ENCODE measurements around the gene CSTA. TPM values are rescaled to one million over a fixed set of nuclear protein-coding genes. Genes with fewer than 3 reads are reported as not detected.

The CSTA gene
- total RNA-seq, 2 donors from 2014 or later, result 1.1 to 2.6 TPM

GRCh38 chr3:122305818-122306621, 19.0 kb upstream of the CSTA start:
- H3K4me1 ChIP-seq, result no peaks in the 10 kb centered on the region
- no peak overlapping the region for H3K27ac ChIP-seq
- H3K4me3 ChIP-seq, result no peak overlapping the region
- no peaks in the 10 kb centered on the region for H3K9me3 ChIP-seq
- DNase-seq (ENCODE audit: low spot score), result no peak
- no peaks in the 10 kb centered on the region for H3K27me3 ChIP-seq
- no peaks in the 10 kb centered on the region for H3K36me3 ChIP-seq
- TF ChIP-seq CTCF (IDR thresholded peaks at IDR 0.05), result no peak

DNA sequence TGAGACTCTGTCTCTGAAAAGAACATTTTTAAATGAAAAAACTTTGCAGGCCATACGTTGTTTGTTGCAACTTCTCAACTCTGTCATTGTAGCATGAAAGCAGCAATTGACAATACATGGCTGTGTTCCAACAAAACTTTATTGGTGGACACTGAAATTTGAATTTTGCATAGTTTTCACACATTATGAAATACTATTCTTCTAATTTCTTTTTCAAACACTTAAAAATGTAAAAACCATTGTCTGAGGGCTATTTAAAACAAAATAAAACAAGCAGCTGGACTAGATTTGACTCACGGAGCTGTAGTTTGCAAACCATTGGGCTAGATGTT, 18.5 kb upstream of the CSTA start:
- no peak overlapping the region for H3K27ac ChIP-seq
- no peaks in the 10 kb centered on the region for H3K4me1 ChIP-seq
- H3K4me3 ChIP-seq, result no peak overlapping the region
- TF ChIP-seq CTCF (IDR thresholded peaks at IDR 0.05), result no peak
- no peaks in the 10 kb centered on the region for H3K27me3 ChIP-seq
- H3K36me3 ChIP-seq, result no peaks in the 10 kb centered on the region
- no peaks in the 10 kb centered on the region for H3K9me3 ChIP-seq
- DNase-seq (ENCODE audit: low spot score), result no peak

DNA sequence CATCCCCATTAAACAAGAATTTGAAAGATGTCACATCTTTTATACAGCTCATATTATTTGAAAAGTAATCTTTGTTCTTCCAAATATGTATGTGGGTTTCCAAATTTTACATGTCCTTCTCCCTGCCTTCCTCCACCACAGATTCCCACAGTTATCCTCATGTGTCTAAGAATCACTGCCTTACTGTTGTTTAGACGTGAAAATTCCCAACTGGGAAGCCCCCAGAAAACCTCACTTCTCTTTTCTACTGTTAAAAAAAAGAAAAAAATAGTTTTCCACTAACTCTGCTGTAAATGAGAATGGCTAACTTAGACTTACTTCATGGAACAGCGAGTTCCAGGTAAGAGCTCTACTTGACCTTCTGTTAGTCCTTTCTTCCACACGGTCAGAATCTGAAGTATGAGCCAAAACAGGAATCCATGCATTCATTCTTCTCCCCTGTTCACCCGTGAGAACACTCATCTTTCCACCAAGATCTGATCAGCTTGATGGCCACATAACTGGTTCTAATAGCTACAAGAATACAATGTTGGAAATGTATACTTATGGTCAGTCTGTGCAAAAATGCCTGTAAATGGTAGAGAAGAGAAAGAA, 17.9 kb upstream of the CSTA start:
- TF ChIP-seq CTCF (IDR thresholded peaks at IDR 0.05), result no peak
- no peak overlapping the region for H3K27ac ChIP-seq
- H3K36me3 ChIP-seq, result no peaks in the 10 kb centered on the region
- no peak overlapping the region for H3K4me3 ChIP-seq
- no peaks in the 10 kb centered on the region for H3K9me3 ChIP-seq
- no peaks in the 10 kb centered on the region for H3K4me1 ChIP-seq
- H3K27me3 ChIP-seq, result no peaks in the 10 kb centered on the region
- DNase-seq (ENCODE audit: low spot score), result no peak

GRCh38 chr3:122307976-122308375, 17.1 kb upstream of the CSTA start:
- Histone ChIP-seq H3K36me3 (no peaks in the 10 kb centered on the region), H3K4me3 (no peak overlapping the region), H3K27ac (no peak overlapping the region), H3K4me1 (no peaks in the 10 kb centered on the region), H3K9me3 (no peaks in the 10 kb centered on the region), H3K27me3 (no peaks in the 10 kb centered on the region)
- DNase-seq (ENCODE audit: low spot score), result no peak
- TF ChIP-seq CTCF (IDR thresholded peaks at IDR 0.05), result no peak

DNA sequence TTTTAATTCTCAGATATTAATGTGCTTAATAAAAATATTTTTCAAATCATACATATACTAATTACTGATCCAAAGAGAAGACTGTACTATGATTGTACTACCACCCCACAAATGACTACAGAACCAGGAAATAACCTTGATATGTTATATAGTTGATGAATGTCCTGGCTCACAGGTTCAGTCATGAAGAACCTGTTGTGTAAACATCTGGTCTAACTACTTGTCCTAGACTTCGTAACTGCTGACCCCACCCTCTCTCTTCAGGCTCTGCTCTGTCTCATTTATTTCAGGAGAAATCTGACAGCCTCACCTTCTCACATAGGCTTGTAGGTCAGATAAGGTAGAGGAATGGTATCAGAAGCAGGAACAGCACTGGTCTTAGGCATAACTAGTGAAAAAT, 14.7 kb upstream of the CSTA start:
- no peak for TF ChIP-seq CTCF (IDR thresholded peaks at IDR 0.05)
- no peaks in the 10 kb centered on the region for H3K27me3 ChIP-seq
- DNase-seq (ENCODE audit: low spot score), result no peak

More for the DNA sequence above, 14.7 kb upstream of the CSTA start:
- Histone ChIP-seq H3K4me3 (no peak overlapping the region), H3K9me3 (no peaks in the 10 kb centered on the region), H3K27ac (no peak overlapping the region), H3K36me3 (no peaks in the 10 kb centered on the region), H3K4me1 (no peaks in the 10 kb centered on the region)
